ENCODE results near the gene SEMA3D.

GRCh38 chr7:85125176-85125575 lies 61.7 kb downstream of the SEMA3D start:
- no peak for TF ChIP-seq CTCF (IDR thresholded peaks at IDR 0.05)
- no peak for TF ChIP-seq POLR2A (IDR thresholded peaks at IDR 0.05)
